Adrenal gland (tissue), 5 donors: ENCODE results near the gene NSL1.

ENCODE experiments used
- POLR2A ChIP-seq, 2 donors: fragments of 450-650 bp; IDR thresholded peaks; one replicate each; pipeline ENCODE4 v1.6.1; 2017; ENCODE audit warnings: antibody characterized with exemption in 2 of 2, mild to moderate bottlenecking in 2 of 2, moderate library complexity in 1 of 2
- TF ChIP-seq, protein P1 (sequence below), 6 experiments: fragments of 450-650 bp in 4 of 6; fragments of 200-600 bp in 2 of 6; sonication (generic) in 1 of 6; IDR thresholded peaks; 1 replicate in 5 of 6; 2 replicates in 1 of 6; pipeline versions ENCODE4 v1.5.1 to v1.8.0; 2016 to 2021; ENCODE audit warnings: antibody characterized with exemption in 6 of 6, mild to moderate bottlenecking in 2 of 6, moderate library complexity in 1 of 6
- donor health status: DM: no; HTN: no; CAD: no.

DNA sequence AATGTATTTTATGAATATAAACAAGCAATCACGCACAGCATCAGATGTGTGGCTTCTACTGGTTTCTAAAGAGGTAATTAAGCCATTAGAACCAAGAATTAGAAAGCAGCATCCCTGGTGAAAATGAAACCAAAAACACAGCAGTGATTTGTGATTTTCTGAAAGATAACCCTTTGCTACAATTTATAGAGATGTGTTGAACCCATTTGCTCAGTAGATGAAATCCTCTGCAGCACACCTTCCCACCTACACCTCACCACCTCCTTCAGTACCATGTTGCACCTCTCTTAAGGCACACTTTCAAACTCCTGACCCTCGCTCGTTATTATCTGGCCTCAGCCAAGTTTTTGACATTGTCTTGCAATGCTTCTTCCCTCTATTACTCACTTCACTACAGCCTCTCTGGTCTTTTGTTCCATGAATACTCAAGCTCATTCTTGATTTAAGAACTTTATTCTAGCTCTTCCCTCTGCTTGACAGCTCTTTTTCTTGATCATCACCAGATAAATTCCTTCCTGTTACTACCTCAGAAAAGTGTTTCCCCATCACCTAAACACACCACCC is 38.6 kb downstream of the NSL1 start:
- TF ChIP-seq, protein P1, sequence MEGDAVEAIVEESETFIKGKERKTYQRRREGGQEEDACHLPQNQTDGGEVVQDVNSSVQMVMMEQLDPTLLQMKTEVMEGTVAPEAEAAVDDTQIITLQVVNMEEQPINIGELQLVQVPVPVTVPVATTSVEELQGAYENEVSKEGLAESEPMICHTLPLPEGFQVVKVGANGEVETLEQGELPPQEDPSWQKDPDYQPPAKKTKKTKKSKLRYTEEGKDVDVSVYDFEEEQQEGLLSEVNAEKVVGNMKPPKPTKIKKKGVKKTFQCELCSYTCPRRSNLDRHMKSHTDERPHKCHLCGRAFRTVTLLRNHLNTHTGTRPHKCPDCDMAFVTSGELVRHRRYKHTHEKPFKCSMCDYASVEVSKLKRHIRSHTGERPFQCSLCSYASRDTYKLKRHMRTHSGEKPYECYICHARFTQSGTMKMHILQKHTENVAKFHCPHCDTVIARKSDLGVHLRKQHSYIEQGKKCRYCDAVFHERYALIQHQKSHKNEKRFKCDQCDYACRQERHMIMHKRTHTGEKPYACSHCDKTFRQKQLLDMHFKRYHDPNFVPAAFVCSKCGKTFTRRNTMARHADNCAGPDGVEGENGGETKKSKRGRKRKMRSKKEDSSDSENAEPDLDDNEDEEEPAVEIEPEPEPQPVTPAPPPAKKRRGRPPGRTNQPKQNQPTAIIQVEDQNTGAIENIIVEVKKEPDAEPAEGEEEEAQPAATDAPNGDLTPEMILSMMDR (IDR thresholded peaks at IDR 0.05), result no peak
- TF ChIP-seq POLR2A (IDR thresholded peaks at IDR 0.05), result no peak
